Renal pelvis (tissue), 4 donors: ENCODE measurements around the gene PAX2. TPM values are rescaled to one million over a fixed set of nuclear protein-coding genes. Genes with fewer than 3 reads are reported as not detected.

Experiments used
- DNase-seq: peaks from one replicate; pipeline ENCODE4 v3.0.0-alpha.2; 2013
- polyA plus RNA-seq, 3 donors: library from polyadenylated mRNA; unstranded; fragments of 120-200 nt; gene quantifications; one replicate each; pipeline ENCODE4 v1.2.1, GENCODE V29; 2013; ENCODE audit not compliant: insufficient read length in 3 of 3

PAX2 gene
- polyA plus RNA-seq, 3 donors = 175 to 250 (median 236) TPM

DNA sequence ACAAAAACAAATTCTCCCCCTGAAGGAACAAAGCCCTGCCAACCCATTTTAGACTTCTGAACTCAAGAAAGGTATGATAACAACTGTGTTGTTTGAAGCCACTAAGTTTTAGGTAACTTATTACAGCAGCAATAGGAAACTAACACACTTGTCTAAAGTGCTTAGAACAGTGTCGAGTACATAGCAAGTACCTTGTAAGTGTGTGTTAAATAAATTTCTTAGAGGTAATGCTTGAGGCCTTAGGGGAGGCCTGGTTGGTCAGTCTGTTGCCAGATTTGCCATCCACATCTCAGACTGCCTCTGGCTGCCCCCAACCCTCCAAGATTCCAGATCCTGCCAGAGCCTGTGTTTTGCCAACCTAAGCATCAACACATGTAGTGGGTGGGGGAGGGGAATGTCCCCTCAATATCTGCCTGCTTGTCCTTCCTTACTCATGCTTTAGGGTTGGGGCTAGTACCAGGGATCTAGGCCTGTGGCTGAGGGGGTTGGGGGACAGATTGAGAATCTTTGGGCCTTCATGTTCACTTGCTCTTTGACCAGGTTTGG is 27.1 kb upstream of the PAX2 start:
- no peak for DNase-seq

DNA sequence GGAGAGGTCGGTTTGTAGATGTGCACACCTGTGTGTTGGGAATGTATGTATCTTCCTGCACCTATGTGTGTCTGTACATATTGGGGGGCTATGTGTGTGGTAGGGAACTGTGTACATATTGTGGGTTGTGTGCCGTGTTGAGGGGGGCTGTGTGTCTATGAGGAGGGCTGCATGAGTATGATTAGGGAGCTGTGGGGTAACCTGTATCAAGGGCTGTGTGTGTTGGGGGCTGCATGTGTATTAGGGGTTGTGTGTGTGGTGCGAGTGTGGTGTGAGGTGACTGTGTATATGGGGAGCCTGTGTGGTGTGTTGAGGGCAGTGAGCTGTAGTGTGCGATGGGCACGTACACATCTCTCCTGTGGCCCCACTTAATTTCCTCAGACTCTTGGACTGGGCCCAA is 22.2 kb upstream of the PAX2 start:
- no peak for DNase-seq

DNA sequence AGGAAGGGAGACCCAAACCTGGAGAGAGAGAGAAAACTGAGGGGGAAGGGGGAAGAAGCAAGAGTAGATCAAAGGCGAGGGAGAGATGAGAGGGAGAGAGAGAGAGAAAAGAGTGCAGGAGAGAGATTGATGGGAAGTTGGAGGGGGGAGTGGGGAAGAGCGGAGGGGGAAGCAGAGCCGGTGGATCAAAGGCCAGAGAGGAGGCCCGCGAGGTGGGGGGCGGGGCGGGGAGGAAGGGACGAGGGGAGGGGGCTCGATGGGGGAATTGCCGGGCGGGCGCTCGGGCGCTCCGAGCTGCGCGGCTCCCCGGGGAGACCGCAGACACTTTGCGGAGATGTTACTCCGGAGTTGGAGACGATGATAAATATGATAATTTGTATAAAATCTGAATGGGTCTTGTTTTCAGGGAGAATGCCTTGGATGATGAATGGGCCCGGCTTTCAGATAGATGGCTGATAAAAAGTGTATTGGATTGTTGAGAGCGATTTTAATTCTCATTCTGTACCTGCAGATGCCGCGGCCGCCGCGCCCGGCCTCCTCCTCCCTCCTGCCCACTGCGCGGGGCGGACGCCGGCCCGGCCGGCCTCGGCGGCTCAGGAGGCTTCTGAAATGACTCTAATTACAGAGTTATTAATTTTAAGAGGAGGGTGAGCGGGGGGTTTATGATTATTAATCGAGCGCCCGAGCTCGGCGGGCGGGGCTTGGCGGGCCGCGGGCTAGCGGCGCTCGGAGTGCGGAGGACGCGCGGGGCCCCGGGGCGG is 21.4 kb upstream of the PAX2 start:
- no peak for DNase-seq

DNA sequence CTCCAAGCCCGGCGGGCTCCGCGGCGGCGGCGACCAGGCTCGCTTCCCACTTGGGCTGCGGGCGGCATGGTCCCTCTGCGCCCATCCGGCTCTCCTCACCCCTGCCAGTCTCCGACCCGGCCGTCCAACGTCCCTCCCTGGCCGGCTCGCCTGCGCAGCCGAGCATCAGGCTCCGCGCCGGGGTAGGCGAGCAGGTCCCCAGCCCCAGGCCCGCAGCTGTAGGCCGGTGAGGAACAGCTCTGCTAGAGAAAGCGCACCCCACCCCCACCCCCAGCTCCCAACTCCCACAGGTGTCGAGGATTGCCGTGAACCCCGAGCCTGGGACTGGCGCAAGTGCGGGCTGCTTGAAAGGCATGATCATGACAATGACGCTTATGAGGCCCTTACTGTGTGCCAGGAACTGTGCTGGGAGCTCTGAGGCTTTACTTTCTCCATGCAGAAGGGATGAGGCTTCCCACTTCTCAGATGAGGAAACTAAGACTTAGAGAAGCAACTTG is 20.8 kb upstream of the PAX2 start:
- no peak for DNase-seq

DNA sequence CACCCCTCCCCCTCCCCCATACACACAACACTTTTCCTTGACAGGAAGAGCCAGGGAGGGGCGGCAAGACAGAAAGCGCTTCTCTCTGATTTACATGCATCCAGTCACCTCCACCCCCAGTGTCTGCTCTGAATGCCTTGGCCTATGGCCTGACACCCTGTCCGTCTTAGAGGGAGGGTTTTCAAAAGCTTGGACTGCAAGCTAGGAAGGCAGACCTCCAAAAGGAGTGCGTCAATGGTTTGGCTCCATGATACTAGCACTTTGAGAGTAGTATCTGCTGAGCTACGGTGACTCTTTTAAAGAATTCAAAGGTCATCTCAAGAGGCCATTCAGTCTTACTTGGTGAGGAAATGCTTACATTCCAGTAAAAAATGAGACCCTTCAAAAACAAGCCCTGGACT is 20.3 kb upstream of the PAX2 start:
- no peak for DNase-seq

DNA sequence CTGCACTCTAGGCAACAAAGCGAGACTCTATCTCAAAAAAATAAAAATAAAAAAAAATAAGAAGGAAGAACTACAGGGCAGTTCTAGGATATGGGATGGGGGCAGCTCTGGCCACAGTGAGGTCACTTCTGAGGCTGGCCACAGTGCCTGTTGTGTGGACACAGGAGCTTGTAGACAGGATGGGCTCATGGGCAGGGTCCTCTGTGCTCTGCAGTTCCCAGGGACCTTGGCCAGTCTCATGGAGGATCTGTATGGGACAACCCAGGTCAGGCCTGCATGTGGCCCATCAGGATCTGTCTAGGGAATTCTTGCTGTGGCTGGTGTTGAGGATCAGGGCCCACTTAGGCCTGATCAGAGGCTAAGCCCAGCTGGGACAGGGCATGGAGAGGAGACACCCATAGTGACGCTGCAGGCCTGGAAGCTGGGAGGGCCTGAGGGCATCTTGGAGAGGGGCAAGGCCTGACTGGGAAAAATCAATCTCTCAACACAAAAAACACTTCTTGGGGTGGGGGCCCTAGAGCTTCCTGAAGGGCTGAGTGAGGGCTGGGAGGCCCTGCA is 19.4 kb upstream of the PAX2 start:
- no peak for DNase-seq

DNA sequence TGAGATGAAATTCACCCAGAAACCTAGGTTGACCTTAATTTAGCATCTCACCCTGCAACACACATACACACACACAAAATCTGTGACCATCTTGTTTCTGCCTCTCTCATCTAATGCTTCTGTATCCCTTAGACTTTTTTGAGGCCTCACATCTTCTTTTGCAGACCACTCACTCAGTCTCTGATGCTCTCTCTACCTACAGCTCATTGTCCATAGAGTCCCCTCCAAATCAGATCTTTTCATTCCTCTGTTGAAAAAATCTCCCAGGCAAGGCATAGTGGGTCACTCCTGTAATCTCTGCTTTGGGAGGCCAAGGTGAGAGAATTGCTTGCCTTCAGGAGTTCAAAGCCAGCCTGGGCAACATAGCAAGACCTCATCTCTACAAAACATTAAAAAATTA is 17.6 kb upstream of the PAX2 start:
- DNase-seq = no peak

DNA sequence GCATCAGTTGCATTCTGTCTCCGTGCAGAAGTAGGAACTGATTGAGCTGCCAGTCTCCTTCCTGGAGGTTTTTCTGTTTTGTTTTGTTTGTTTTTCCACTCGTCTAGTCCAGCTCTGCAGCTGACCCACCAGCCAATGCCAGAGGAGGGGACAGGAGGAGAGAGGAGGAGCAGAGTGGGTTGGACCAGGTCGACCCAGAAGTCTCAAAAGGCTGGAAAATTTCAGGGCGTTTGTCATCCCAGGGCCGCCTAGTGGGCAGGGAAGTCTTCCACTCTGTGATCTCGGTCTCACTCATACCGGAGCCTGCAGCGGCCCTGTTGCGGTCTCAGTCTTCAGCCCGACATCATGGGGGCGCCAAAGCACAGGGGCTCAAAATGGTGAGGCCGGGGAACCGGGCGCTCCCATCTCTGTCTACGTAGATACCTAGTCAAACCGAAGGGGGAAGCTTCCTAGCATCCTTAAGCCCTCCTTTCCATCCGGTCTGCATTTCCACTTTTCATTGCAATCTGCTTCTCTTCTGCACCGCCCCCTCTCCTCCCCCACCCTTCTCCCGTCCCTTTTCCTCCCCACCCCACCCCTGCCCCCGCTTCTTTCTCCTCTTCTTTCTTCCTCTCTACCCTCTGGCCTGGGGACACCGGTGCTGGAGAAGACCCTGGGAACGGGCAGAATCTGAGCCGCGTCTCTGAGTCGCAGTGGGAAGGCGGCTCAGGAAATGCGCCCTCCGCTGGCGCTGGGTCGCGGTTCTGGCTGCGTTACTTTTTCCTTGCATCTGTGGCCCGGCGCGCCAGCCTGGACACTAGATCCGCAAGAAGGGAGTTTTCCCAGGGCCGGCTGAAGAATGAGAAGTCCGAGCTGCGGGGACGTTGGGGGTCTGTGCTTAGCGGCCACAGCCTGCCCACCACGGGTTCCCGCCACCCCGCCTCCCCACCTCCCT is 16.2 kb upstream of the PAX2 start:
- DNase-seq = peak; percentile 78

DNA sequence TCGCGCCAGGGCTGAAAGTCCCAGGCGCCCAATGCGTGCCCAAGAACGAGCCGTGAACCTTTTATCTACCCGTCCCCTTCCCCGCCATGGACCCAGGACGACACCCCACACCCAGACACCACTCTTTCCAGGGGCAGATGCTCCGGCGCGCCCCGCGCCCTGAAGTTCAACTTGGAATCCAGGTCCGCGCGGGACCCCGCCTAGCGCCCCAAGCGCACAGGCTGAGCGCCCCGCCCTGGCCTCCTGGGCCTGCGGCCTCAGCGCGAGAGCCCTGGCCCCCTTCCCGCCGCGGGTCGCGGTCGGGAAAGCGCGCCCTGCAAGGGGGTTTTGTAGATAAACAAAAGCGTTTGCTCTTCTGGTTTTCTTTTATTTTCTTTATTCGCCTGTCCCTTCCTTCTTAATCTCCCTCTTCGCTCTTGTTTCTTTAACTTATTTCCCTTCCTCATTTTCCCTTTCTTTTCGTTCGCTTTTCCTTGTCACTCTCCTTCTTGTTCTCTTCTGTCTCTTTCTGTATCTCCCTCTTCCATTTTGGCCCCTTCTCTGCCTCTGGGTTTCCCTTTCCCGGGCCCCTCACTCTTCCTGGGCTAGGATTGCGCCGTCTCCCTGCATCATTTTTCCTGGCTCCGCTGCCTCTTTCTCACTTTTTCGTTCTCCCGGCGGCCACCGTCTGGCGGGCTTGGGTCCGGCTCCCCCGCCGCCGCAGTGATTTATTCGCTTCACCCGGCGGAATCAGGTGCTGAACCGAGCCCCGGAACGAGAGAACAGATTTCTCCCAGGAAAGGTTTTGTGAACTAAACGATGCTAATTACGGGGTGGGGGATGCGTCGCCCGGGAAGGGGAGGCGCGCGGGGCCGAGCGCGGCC is 15.3 kb upstream of the PAX2 start:
- no peak for DNase-seq

DNA sequence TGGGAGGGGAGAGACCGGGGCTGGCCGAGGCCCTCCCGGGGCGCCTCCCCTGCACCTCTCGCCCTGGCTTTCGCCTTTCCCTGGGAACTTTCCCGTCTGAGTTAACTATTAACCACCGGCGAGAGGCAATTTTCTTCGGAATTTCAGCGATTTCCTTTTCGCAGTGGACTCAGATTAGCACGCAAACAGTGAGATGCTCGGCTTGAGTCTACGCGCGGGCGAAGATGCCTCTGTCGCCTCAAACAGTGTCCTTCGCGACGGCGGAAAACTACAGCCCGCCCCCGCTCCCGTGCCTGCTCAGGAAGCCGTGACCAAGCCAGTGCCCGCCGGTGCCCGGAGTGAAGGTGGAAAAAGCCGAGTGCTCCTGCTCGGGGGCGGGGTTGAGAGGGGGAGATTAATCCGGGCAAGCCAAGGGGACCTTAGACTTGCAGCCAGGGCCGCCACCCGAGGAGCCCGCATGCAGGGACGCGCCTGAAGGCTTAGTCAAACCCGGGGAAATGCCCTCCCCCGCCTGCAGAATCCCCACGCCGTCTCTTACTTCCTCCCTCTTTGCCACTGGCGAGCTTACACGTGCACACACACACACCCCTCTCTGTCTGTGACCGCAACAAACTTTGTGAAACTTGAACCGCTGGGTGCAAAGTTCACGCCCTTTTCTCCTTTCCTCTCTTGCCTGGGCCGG is 14.5 kb upstream of the PAX2 start:
- DNase-seq = peak; percentile 89

DNA sequence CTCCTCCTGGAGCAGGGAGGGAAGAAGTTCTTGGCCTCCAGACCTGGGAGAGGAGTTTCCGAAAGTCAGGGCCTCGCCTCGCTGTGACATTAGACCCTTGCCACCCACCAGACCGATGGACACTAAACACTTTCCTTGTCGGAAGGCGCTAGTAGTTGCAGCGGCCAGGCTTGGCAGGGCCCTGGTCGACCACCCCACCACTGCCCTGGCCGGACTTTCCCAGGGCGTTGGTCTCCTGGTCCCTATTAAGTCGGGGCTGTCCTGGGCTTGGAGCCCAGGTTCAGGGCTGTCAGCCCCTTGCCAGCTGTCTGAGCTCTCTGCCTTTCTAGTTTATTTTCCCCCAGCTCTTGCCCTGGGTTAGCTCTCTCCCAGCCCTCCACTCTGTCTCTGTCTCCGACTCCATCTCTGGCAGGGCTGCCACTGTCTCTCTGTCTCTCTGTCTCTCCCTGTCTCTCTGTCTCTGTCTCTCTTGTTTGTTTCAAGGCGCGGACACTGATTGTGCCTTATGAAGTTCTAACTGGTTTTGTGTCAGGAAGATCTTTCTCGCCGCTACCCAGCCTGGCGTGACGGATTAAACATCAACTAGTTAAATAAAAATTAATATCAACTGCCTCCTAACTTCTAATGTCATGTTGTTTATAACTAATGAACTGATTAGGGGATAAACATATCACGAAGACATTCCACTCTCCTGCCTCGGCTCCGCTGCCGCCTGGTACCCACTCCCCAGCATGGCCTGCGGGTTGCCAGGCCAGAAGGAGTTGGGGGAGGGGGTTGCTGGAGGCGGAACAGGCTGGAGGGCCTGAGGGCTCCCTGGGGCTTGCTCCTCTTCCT is 13.8 kb upstream of the PAX2 start:
- no peak for DNase-seq

DNA sequence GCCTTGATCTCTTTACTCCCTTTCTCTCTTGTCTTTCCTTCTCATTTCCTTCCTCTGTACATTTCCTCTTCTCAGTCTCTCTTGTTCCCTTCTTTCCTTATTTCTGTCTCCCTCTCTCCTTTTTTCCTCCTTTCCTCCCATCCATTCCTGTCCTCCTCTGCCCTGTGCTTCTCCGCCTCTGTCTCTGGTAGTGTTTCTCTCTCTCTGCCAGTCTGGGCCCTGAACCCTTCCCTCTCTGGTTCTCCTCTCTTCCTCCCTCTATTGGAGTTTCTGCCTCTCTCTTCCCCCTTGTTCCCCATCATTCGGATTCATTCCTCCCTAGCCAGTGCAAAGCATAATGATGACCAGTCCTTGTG is 13.2 kb upstream of the PAX2 start:
- no peak for DNase-seq

DNA sequence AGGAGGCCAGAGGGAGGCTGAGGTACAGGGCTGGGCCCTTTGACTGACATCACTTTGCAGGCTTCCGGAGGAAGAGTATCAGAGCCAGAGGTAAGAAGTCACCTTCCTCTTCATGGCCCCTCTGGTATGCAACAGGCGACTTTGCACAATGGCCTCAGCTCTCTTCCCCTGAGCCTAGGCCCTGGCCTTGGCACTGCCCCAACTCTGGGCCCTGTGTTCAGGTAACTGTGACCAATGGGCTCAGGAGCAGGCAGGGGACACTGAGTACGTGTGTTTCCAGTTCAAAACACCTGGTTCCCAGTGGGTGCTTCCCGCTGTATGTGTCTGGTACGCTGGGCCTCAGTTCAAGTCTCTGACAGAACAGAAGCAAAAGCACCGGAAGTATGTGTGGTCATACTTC is 12.1 kb upstream of the PAX2 start:
- DNase-seq = no peak

DNA sequence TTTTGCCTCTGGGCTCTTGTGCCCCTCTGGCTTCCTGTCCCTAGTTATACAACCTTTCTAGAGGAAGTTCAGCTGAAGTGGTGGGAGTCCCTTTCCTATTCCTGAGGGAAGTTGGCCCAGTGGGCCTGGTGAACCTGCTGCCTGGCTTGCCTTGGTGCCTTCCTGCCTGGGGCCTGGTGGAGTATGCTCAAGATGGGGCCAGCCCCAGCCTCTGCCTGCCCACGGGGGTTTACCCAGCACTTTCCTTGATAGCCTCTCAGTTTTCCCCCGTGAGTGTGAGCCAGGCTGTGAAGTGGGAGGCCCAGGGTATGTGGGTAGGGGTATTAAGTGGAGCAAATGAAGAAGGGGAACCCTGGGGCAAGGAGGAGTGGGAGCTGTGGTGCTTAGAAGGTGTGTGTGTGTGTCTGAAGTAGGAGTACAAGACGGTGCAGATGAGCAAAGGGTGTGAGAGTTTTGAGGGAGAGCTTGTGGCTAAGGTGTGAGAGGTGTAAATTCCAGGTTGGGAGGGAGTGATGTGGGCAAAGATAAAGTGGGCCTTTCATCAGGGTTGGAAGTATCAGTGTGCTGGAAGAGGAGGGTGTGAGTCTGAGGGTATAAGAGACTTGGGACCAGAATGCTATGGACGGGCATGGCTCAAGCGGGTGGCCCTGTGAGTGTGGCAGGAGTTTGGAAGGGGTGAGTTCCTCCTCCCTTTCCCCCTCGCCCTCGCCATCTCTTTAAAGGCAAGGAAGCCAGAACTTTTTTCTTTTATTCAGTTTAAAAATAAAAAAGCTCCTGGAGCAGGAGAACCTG is 10.9 kb upstream of the PAX2 start:
- DNase-seq = no peak

DNA sequence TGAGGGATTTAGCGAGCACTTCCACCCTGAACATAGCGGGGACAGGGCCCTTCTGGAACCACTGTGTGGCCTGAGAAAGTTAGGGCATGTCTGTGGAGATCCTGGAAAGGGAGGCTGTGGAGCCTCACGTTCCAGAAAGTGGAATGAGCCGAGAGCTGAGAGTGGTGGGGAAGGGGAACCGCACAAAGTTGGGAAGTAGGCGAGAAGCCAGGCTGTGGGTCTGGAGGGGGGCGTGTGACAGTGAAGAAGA is 10.4 kb upstream of the PAX2 start:
- DNase-seq = no peak

DNA sequence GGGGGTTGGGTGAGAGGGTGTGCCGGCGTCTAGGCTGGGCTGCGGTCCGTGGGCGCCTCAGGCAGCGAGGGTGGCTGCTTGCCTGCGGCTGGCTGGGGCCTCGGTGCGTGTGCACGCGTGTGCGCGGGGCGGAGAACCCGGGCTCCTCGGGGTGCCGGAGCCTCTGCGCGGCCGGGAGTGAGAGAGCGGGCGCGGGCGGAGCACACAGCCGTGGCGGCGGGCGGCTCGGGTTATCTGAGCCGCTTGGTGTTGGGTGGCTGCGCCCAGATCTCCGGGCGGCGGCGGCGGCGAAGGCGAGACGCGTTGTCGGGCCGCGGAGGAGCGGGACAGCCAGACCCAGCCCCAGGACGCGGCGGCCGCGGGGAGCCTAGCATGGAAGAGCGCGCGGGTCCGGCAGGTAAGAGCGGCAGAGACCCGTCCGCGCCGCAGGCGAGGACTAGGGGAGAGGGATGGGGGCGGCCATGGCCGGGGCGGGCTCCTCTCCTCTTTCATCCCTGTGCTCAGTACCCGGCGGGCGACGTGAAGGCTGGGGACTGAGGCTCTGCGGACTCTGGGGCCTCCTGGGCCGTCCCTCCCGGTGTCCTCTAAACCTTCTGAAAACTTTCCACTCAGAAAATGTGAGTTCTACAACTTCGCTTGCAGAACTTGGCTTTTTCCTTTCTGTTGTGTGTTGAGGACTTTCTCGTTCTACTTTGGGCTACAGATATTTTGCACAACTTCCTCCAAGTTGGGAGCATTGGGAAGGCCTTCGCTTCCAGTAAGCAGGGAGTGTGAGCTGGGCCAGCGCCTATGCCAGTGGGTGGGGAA is 9.8 kb upstream of the PAX2 start:
- no peak for DNase-seq

DNA sequence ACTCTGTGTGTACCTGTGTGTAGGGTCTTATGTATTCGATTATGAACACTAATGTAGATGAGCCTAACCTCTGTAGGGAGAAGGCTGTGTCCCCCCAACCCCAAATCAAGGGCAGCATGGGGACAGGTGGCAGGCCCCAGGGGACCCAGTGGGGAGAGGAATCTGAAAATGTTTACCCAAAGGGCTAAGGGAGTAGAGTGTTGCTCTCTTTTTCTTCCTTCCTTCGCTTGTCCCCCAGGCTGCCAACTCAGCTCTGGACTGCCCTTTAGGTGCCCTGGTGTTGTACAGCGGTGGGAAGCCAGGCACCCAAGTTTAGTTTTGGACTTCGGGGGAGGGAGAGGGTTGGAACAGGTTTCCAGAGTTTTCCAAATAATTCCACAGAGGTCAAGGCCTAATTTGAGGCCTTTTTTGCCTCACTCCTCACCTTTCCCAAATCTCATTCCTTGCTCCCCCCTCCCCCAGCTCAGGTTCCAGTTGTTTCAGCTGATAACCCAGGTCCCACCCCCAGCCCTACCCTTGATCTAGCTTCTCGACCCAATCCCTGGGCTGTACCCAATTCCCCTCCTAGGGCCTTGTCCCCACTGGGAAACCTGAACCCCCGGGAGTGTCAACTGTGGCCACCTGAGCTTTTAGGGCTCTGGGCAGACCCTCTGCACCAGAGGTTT is 9.1 kb upstream of the PAX2 start:
- no peak for DNase-seq

DNA sequence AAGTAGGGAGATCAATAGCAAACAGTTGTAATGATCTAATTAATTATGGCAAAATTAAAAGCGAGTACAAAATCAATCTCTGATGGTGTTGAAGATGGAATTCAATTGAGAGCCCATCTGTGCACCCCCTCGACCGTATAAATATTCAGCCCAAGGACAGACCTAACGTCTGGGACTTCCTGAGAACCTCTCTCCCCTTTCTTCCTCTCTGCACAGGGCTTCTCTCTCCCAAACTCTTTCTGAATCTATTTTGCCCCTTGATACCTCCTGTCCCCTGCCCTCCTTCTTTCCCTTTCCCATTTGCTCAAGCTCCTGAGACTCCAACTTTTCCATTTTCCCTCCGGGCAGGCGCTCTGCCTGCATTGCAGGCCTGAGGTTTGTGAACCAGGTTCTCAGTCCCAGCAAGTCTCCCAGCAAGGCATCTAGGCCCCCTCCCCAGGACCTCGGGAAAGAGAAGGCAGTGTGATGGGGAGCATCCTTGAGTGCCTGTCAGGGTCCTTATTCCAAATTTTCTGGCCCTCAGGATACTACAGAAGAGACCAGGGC is 8.5 kb upstream of the PAX2 start:
- DNase-seq = no peak
